ENCODE data around the gene SGMS1. TPM values are rescaled to one million over a fixed set of nuclear protein-coding genes. Genes with fewer than 3 reads are reported as not detected.

SGMS1 gene
- total RNA-seq, 1 donor = 68.0 TPM

DNA sequence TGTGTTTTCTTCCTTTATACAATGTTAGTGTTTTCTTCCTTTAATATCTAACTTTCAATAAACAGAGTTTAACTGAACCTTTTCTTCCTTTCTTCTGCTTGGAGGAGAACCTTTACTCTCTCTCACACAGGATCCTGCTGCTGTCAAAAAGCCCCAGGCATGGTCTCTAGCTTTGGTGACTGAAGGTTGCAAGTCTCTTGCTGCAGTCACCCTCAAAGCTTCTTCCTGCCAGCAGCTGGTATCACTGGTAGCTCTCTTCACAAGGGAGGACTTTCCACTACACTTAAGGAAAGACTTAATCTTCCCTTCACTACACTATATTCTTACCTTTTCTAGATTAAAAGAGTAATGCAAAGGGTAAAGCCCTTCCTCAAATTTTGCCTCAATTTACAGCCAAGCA, 153.4 kb downstream of the SGMS1 start:
- H2AFZ ChIP-seq (ENCODE audit: low read length) = no peak overlapping the region
- no peak for DNase-seq (ENCODE audit: insufficient read length, low spot score, missing footprints)
- no peak for TF ChIP-seq CTCF (IDR thresholded peaks at IDR 0.05; ENCODE audit: extremely low read depth, low read depth, low read length)
- no peak overlapping the region for H3K4me2 ChIP-seq (ENCODE audit: insufficient read depth, low read length)
- H3K4me1 ChIP-seq (ENCODE audit: insufficient read depth, low read length) = peaks cover 20% of the 10 kb centered on the region
- no peaks in the 10 kb centered on the region for H3K9me3 ChIP-seq (ENCODE audit: low read depth, low read length)
- no peaks in the 10 kb centered on the region for H3K79me2 ChIP-seq (ENCODE audit: insufficient read depth, low read length)
- H3K27ac ChIP-seq (ENCODE audit: low read depth, low read length) = no peak overlapping the region
- no peak overlapping the region for H3K4me3 ChIP-seq (ENCODE audit: insufficient read depth, low read length)
- no peaks in the 10 kb centered on the region for H3K27me3 ChIP-seq (ENCODE audit: insufficient read depth, low read length)
- H4K20me1 ChIP-seq (ENCODE audit: insufficient read depth, low read length) = no peaks in the 10 kb centered on the region
- no peaks in the 10 kb centered on the region for H3K36me3 ChIP-seq (ENCODE audit: insufficient read depth, low read length)

DNA sequence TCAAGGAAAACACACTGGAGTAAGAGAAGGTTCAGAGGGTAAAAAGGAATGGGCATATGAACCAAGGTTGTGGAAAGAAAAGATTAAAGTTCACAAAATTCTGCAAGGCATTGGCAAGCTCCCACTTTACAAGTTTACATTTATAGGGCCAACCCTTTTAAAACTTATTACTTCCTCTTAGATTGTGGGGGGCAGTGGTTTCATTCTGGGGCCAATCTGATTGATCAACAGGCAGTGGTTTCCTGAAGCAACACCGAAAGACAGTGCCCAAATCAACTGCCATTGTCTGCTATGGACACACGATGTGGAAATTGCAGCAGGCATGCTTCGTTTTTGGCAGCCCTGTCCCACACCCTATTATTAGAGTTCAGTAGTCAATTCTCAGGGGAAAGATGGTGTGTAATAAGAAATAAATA, 154.0 kb downstream of the SGMS1 start:
- H3K4me3 ChIP-seq (ENCODE audit: insufficient read depth, low read length) = peak overlapping the region; percentile 48
- DNase-seq (ENCODE audit: insufficient read length, low spot score, missing footprints) = no peak
- H3K4me2 ChIP-seq (ENCODE audit: insufficient read depth, low read length) = peak overlapping the region; percentile 75
- H3K36me3 ChIP-seq (ENCODE audit: insufficient read depth, low read length) = no peaks in the 10 kb centered on the region
- peaks cover 20% of the 10 kb centered on the region for H3K4me1 ChIP-seq (ENCODE audit: insufficient read depth, low read length)
- peak overlapping the region; percentile 1 for H3K27ac ChIP-seq (ENCODE audit: low read depth, low read length)
- H2AFZ ChIP-seq (ENCODE audit: low read length) = no peak overlapping the region
- no peaks in the 10 kb centered on the region for H4K20me1 ChIP-seq (ENCODE audit: insufficient read depth, low read length)
- no peaks in the 10 kb centered on the region for H3K9me3 ChIP-seq (ENCODE audit: low read depth, low read length)
- no peaks in the 10 kb centered on the region for H3K79me2 ChIP-seq (ENCODE audit: insufficient read depth, low read length)
- H3K27me3 ChIP-seq (ENCODE audit: insufficient read depth, low read length) = no peaks in the 10 kb centered on the region
- TF ChIP-seq CTCF (IDR thresholded peaks at IDR 0.05; ENCODE audit: extremely low read depth, low read depth, low read length) = no peak

DNA sequence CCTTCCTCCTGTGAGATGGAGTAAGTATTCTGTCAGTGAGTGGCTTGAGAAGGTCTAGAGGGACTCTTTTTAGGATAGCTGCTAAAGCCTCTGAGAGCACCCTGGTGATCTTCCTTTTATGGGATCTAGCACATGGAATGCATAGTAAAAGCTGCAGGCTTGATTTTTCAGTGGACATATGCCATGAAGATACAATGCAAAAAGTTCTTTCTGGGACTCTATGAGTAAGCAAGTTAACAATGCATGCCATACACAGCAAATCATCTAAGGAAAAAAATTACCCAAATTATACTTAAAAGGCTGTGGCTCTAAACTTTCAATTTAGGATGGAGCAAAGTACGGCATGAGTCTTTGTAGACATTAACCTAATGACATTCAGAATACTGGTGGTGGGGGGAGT, 154.5 kb downstream of the SGMS1 start:
- Histone ChIP-seq H3K4me2 (ENCODE audit: insufficient read depth, low read length) (peak overlapping the region; percentile 75), H3K4me3 (ENCODE audit: insufficient read depth, low read length) (peak overlapping the region; percentile 48), H2AFZ (ENCODE audit: low read length) (no peak overlapping the region), H3K27me3 (ENCODE audit: insufficient read depth, low read length) (no peaks in the 10 kb centered on the region), H4K20me1 (ENCODE audit: insufficient read depth, low read length) (no peaks in the 10 kb centered on the region), H3K79me2 (ENCODE audit: insufficient read depth, low read length) (no peaks in the 10 kb centered on the region), H3K36me3 (ENCODE audit: insufficient read depth, low read length) (no peaks in the 10 kb centered on the region), H3K9me3 (ENCODE audit: low read depth, low read length) (no peaks in the 10 kb centered on the region), H3K4me1 (ENCODE audit: insufficient read depth, low read length) (peaks cover 20% of the 10 kb centered on the region), H3K27ac (ENCODE audit: low read depth, low read length) (peak overlapping the region; percentile 1)
- TF ChIP-seq CTCF (IDR thresholded peaks at IDR 0.05; ENCODE audit: extremely low read depth, low read depth, low read length) = no peak
- DNase-seq (ENCODE audit: insufficient read length, low spot score, missing footprints) = no peak

- no peak overlapping the region for H3K27ac ChIP-seq (ENCODE audit: low read depth, low read length)
- no peaks in the 10 kb centered on the region for H4K20me1 ChIP-seq (ENCODE audit: insufficient read depth, low read length)
- no peaks in the 10 kb centered on the region for H3K27me3 ChIP-seq (ENCODE audit: insufficient read depth, low read length)
- no peaks in the 10 kb centered on the region for H3K36me3 ChIP-seq (ENCODE audit: insufficient read depth, low read length)
- H3K79me2 ChIP-seq (ENCODE audit: insufficient read depth, low read length) = no peaks in the 10 kb centered on the region
- H3K4me2 ChIP-seq (ENCODE audit: insufficient read depth, low read length) = no peak overlapping the region
- H3K4me3 ChIP-seq (ENCODE audit: insufficient read depth, low read length) = no peak overlapping the region
- TF ChIP-seq CTCF (IDR thresholded peaks at IDR 0.05; ENCODE audit: extremely low read depth, low read depth, low read length) = no peak
- DNase-seq (ENCODE audit: insufficient read length, low spot score, missing footprints) = no peak
- H2AFZ ChIP-seq (ENCODE audit: low read length) = no peak overlapping the region
- H3K9me3 ChIP-seq (ENCODE audit: low read depth, low read length) = no peaks in the 10 kb centered on the region
- H3K4me1 ChIP-seq (ENCODE audit: insufficient read depth, low read length) = peaks cover 20% of the 10 kb centered on the region
These were observed 156.5 kb downstream of the SGMS1 start for GRCh38 chr10:50467209-50467608.
